SK-N-MC (cell line): ENCODE measurements around the gene LTBP1.
A peak's percentile ranks its signal among the peaks of the same experiment; 100 is the strongest.
"Not testable (repeated sequence)": the region's sequence is repeated elsewhere in the genome, so short reads cannot be mapped to it uniquely, and the experiment has no call there.

Experiments
- DNase-seq: peaks from one replicate; pipeline ENCODE4 v3.0.0-alpha.2; 2011; ENCODE audit warnings: low read depth, low spot score
- H3K27ac ChIP-seq: fragments of 200-600 bp; sonication (generic); 2 replicates; pipeline ENCODE4 v1.5.1; 2016; ENCODE audit warnings: mixed run types
- H3K36me3 ChIP-seq: fragments of 200-600 bp; sonication (generic); 2 replicates; pipeline ENCODE4 v1.6.1; 2017; ENCODE audit warnings: antibody characterized with exemption, low read length, mixed read lengths; ENCODE audit not compliant: insufficient read depth
- H3K4me3 ChIP-seq: fragments of 200-600 bp; sonication (generic); 2 replicates; pipeline ENCODE4 v1.5.1; 2016
- H3K9ac ChIP-seq: fragments of 200-600 bp; sonication (generic); 2 replicates; pipeline ENCODE4 v1.8.0; 2017; ENCODE audit warnings: mixed run types, mixed read lengths; ENCODE audit not compliant: insufficient read length
- H3K9me3 ChIP-seq: fragments of 200-600 bp; sonication (generic); 2 replicates; pipeline ENCODE4 v1.6.1; 2017; ENCODE audit warnings: low read depth, mild to moderate bottlenecking, antibody characterized with exemption, low read length, moderate library complexity, mixed read lengths
- EZH2 ChIP-seq: fragments of 200-600 bp; sonication (generic); IDR thresholded peaks from one replicate; pipeline ENCODE4 v1.6.1; 2017; ENCODE audit warnings: antibody characterized with exemption
- FOXP2 ChIP-seq: optimal IDR thresholded peaks from 2 replicates; pipeline ENCODE3; 2011; ENCODE audit warnings: mild to moderate bottlenecking, moderate library complexity; ENCODE audit not compliant: insufficient read depth; ENCODE audit errors: extremely low read length, control extremely low read depth
- POLR2AphosphoS5 ChIP-seq: IDR thresholded peaks from 2 replicates; pipeline ENCODE4 v1.6.1; 2012; ENCODE audit warnings: mild to moderate bottlenecking, low read depth, low read length, borderline replicate concordance

The LTBP1 gene

GRCh38 chr2:33437297-33437696 is 490.5 kb downstream of the LTBP1 start:
- TF ChIP-seq EZH2, result no peak
- no peak for TF ChIP-seq FOXP2
- no peak; the same call in 1 of the 2 replicates for TF ChIP-seq POLR2AphosphoS5
- peak overlapping the region; percentile 9 for H3K9ac ChIP-seq
- peak overlapping the region; percentile 86 for H3K27ac ChIP-seq
- H3K36me3 ChIP-seq, result no peaks in the 10 kb centered on the region
- no peaks in the 10 kb centered on the region for H3K9me3 ChIP-seq
- peak overlapping the region; percentile 53 for H3K4me3 ChIP-seq
- DNase-seq, result peak; percentile 79

- Histone ChIP-seq H3K27ac (peak overlapping the region; percentile 86), H3K4me3 (no peak overlapping the region; the same call in none of the 2 replicates), H3K9ac (peak overlapping the region; percentile 9), H3K36me3 (no peaks in the 10 kb centered on the region), H3K9me3 (no peaks in the 10 kb centered on the region)
- DNase-seq, result no peak
- TF ChIP-seq POLR2AphosphoS5, result no peak
- TF ChIP-seq EZH2, result no peak
- no peak for TF ChIP-seq FOXP2
Measured at GRCh38 chr2:33437815-33438214, 491.1 kb downstream of the LTBP1 start.

- no peak for TF ChIP-seq FOXP2
- TF ChIP-seq EZH2, result no peak
- no peak for TF ChIP-seq POLR2AphosphoS5
- H3K4me3 ChIP-seq, result no peak overlapping the region
- H3K27ac ChIP-seq, result no peak overlapping the region
- no peaks in the 10 kb centered on the region for H3K36me3 ChIP-seq
- no peak overlapping the region for H3K9ac ChIP-seq
- H3K9me3 ChIP-seq, result no peaks in the 10 kb centered on the region
- peak; percentile 28 for DNase-seq
Measured at GRCh38 chr2:33441235-33441810, 494.6 kb downstream of the LTBP1 start.

- H3K9me3 ChIP-seq, H3K4me3 ChIP-seq, H3K27ac ChIP-seq, H3K9ac ChIP-seq, H3K36me3 ChIP-seq, DNase-seq: not testable (repeated sequence)
Measured at GRCh38 chr2:33442052-33442451, 495.3 kb downstream of the LTBP1 start.

- no peak for TF ChIP-seq EZH2
- no peak for TF ChIP-seq FOXP2
- no peak for TF ChIP-seq POLR2AphosphoS5
- no peak overlapping the region for H3K9ac ChIP-seq
- no peak overlapping the region for H3K4me3 ChIP-seq
- no peaks in the 10 kb centered on the region for H3K36me3 ChIP-seq
- H3K27ac ChIP-seq, result no peak overlapping the region
- no peak for DNase-seq
- no peaks in the 10 kb centered on the region for H3K9me3 ChIP-seq
Measured at GRCh38 chr2:33442528-33443079, 495.9 kb downstream of the LTBP1 start.

- TF ChIP-seq FOXP2 (no peak), EZH2 (no peak), POLR2AphosphoS5 (no peak)
- Histone ChIP-seq H3K4me3 (no peak overlapping the region), H3K9me3 (no peaks in the 10 kb centered on the region), H3K36me3 (no peaks in the 10 kb centered on the region), H3K27ac (no peak overlapping the region), H3K9ac (no peak overlapping the region)
- DNase-seq, result no peak
Measured at GRCh38 chr2:33443274-33443829, 496.6 kb downstream of the LTBP1 start.

GRCh38 chr2:33444967-33445366 is 498.2 kb downstream of the LTBP1 start:
- H3K9ac ChIP-seq, result no peak overlapping the region
- DNase-seq, result no peak
- H3K27ac ChIP-seq, result no peak overlapping the region
- H3K4me3 ChIP-seq, result no peak overlapping the region
- no peaks in the 10 kb centered on the region for H3K36me3 ChIP-seq
- TF ChIP-seq FOXP2 (no peak), EZH2 (no peak), POLR2AphosphoS5 (no peak)
- no peaks in the 10 kb centered on the region for H3K9me3 ChIP-seq

GRCh38 chr2:33448220-33448899 is 501.6 kb downstream of the LTBP1 start:
- H3K4me3 ChIP-seq, result no peak overlapping the region
- H3K36me3 ChIP-seq, result no peaks in the 10 kb centered on the region
- H3K9ac ChIP-seq, result no peak overlapping the region
- peak; percentile 32 for DNase-seq
- no peaks in the 10 kb centered on the region; the same call in 1 of the 2 replicates for H3K9me3 ChIP-seq
- peak overlapping the region; percentile 38; the same call in 1 of the 2 replicates for H3K27ac ChIP-seq
- TF ChIP-seq POLR2AphosphoS5 (no peak), EZH2 (no peak), FOXP2 (no peak)
